Measurements from ENCODE around the gene TRPM6. TPM values are rescaled to one million over a fixed set of nuclear protein-coding genes. Genes with fewer than 3 reads are reported as not detected.

Gene TRPM6
- total RNA-seq, 6 experiments from 2014 or later, result not detected

DNA sequence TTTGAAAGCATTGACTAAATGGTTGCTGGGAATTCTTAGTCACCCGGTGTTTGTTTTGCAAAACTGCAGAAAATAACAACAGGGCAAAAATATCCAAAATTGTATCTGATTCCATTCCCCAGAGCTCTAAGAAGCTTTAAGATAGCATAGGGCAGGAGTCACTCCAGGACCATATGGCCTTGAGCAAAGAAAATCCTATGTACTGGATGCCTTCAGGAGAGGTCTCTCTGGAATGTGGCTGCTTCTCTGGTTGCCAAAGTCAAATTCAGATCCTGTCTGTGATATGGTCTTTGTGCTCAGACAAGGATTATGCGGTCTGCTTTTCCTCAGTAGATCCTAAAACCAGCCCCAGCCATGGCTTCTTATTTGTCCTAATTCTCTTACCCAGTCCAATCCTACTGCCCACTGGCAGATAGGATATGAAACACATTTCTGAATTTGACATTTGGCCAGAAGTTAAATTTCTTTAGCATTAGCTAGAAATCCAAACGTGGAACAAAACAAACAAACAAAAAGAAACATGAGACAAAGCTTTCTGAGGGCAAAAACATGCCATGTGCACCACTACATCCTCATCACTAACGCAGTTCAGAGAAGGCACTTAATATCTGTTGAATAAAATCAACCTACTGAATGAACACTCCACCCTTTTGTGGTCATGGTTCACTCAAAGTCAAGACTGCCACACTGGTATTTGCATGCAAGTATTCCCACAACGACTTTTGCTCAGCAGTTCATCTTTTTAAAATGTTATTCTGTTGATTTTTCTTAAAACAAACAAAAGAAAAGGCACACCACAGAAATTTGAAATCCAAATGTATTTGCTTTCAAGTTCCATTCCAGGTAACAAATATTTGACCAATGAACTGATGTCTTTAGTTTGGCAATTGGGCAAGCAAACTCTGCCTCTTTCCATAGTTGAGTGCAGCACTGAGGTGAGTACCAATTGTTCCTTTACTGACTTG is 165.7 kb downstream of the TRPM6 start:
- Mint-ChIP-seq H3K27ac (no peak overlapping the region), H3K9me3 (no peaks in the 10 kb centered on the region; the same call in 1 of the 2 replicates), H3K4me1 (ENCODE audit: low read depth) (no peaks in the 10 kb centered on the region), H3K4me3 (no peak overlapping the region), H3K36me3 (ENCODE audit: low read depth) (no peaks in the 10 kb centered on the region), H3K27me3 (ENCODE audit: insufficient read depth) (no peaks in the 10 kb centered on the region)
- DNase-seq, result no peak
- TF ChIP-seq CTCF (IDR thresholded peaks at IDR 0.05), result no peak

- no peak overlapping the region for H3K27ac Mint-ChIP-seq
- no peak for TF ChIP-seq CTCF (IDR thresholded peaks at IDR 0.05)
- H3K4me3 Mint-ChIP-seq, result no peak overlapping the region
- no peaks in the 10 kb centered on the region; the same call in 1 of the 2 replicates for H3K27me3 Mint-ChIP-seq (ENCODE audit: insufficient read depth)
- no peak for DNase-seq
- H3K9me3 Mint-ChIP-seq, result no peaks in the 10 kb centered on the region
- no peaks in the 10 kb centered on the region for H3K36me3 Mint-ChIP-seq (ENCODE audit: low read depth)
- H3K4me1 Mint-ChIP-seq (ENCODE audit: low read depth), result no peaks in the 10 kb centered on the region
Measured at GRCh38 chr9:74719306-74719705, 168.4 kb downstream of the TRPM6 start.

GRCh38 chr9:74718709-74719108 is 169.0 kb downstream of the TRPM6 start:
- no peaks in the 10 kb centered on the region; the same call in 1 of the 2 replicates for H3K27me3 Mint-ChIP-seq (ENCODE audit: insufficient read depth)
- no peak overlapping the region for H3K27ac Mint-ChIP-seq
- no peak overlapping the region for H3K4me3 Mint-ChIP-seq
- no peaks in the 10 kb centered on the region for H3K4me1 Mint-ChIP-seq (ENCODE audit: low read depth)
- TF ChIP-seq CTCF (IDR thresholded peaks at IDR 0.05), result no peak
- no peak for DNase-seq
- H3K9me3 Mint-ChIP-seq, result 0 out of 2 replicates have a peak, but pooled peaks cover 4% of the 10 kb centered on the region
- no peaks in the 10 kb centered on the region for H3K36me3 Mint-ChIP-seq (ENCODE audit: low read depth)

- H3K9me3 Mint-ChIP-seq, result peaks cover 11% of the 10 kb centered on the region
- H3K4me3 Mint-ChIP-seq, result no peak overlapping the region
- no peak overlapping the region for H3K27ac Mint-ChIP-seq
- no peaks in the 10 kb centered on the region; the same call in 1 of the 2 replicates for H3K27me3 Mint-ChIP-seq (ENCODE audit: insufficient read depth)
- TF ChIP-seq CTCF (IDR thresholded peaks at IDR 0.05), result no peak
- DNase-seq, result no peak
- no peaks in the 10 kb centered on the region for H3K36me3 Mint-ChIP-seq (ENCODE audit: low read depth)
- no peaks in the 10 kb centered on the region for H3K4me1 Mint-ChIP-seq (ENCODE audit: low read depth)
Measured at GRCh38 chr9:74711341-74711740, 176.4 kb downstream of the TRPM6 start.

DNA sequence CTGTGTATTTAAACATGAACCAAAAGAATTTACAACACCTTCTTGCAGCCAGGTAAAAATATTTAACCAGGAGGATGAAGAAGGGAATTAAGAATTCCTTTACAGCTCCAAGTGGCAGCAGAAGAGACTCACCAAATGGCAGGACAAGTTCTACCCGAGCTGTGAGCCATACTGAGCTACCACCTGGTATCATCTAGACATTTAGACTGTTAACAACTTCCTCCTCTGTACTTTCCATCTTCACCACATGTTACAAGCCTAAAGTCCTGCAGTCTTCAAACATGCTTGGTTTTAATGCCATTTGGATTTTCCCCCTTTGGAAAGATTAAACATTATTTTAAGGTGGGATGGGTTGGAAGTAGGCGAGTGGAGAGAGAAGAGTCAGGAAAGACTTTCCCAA is 190.2 kb downstream of the TRPM6 start:
- H3K4me1 Mint-ChIP-seq (ENCODE audit: low read depth), result no peaks in the 10 kb centered on the region
- H3K27ac Mint-ChIP-seq, result no peak overlapping the region
- no peaks in the 10 kb centered on the region for H3K36me3 Mint-ChIP-seq (ENCODE audit: low read depth)
- peaks cover 32% of the 10 kb centered on the region for H3K9me3 Mint-ChIP-seq
- H3K4me3 Mint-ChIP-seq, result no peak overlapping the region
- no peak for TF ChIP-seq CTCF (IDR thresholded peaks at IDR 0.05)
- H3K27me3 Mint-ChIP-seq (ENCODE audit: insufficient read depth), result no peaks in the 10 kb centered on the region
- no peak for DNase-seq
